H1 (cell line): ENCODE measurements around the gene IER5. TPM values are rescaled to one million over a fixed set of nuclear protein-coding genes. Genes with fewer than 3 reads are reported as not detected.

Source experiments
- CTCF ChIA-PET: fragments of 300-600 bp; sonication (Branson Sonifier 250); formaldehyde crosslinking; loops from one replicate; lab custom pipeline; 2021; ENCODE audit not compliant: partially characterized antibody; lab: Charles Lee
- POLR2A ChIA-PET: fragments of 300-600 bp; sonication (Branson Sonifier 250); formaldehyde crosslinking; loops from one replicate; lab custom pipeline; 2021; ENCODE audit warnings: inconsistent platforms; ENCODE audit not compliant: partially characterized antibody; lab: Charles Lee
- DNase-seq, 2 experiments: peaks; one replicate each; pipeline versions ENCODE4 v3.0.0 to v3.0.0-alpha.2; 2010 to 2022; ENCODE audit warnings: low spot score in 2 of 2, low read depth in 1 of 2, mixed read lengths in 1 of 2
- FAIRE-seq: peaks from 2 replicates; lab custom pipeline; 2011; peaks lifted over from hg19 to GRCh38; lab: Jason Lieb, UNC
- H2AFZ ChIP-seq: 2 replicates; pipeline ENCODE4 v1.8.1; 2012; ENCODE audit warnings: low read length, inconsistent platforms
- H2AK5ac ChIP-seq: 2 replicates; pipeline ENCODE4 v1.6.1; 2013; ENCODE audit warnings: low read depth, low read length
- H2BK120ac ChIP-seq: replicated peaks from 2 replicates; pipeline ENCODE3; 2013; ENCODE audit warnings: low read depth, low read length, inconsistent platforms
- H2BK12ac ChIP-seq: 2 replicates; pipeline ENCODE4 v1.6.1; 2013; ENCODE audit warnings: low read depth, low read length
- H2BK15ac ChIP-seq: 2 replicates; pipeline ENCODE4 v1.6.1; 2013; ENCODE audit warnings: low read length
- H2BK20ac ChIP-seq: 2 replicates; pipeline ENCODE4 v1.6.1; 2013; ENCODE audit warnings: low read length
- H2BK5ac ChIP-seq: 2 replicates; pipeline ENCODE4 v1.6.1; 2013; ENCODE audit warnings: low read depth, low read length
- H3K14ac ChIP-seq: 2 replicates; pipeline ENCODE4 v1.6.1; 2013; ENCODE audit warnings: inconsistent platforms; ENCODE audit not compliant: insufficient read length
- H3K18ac ChIP-seq: 2 replicates; pipeline ENCODE4 v1.6.1; 2013; ENCODE audit warnings: low read length; ENCODE audit errors: extremely low read depth
- H3K23ac ChIP-seq: 2 replicates; pipeline ENCODE4 v1.6.1; 2013; ENCODE audit warnings: inconsistent platforms; ENCODE audit not compliant: insufficient read length
- H3K23me2 ChIP-seq: 2 replicates; pipeline ENCODE4 v1.6.1; 2013; ENCODE audit warnings: low read depth, low read length
- H3K27ac ChIP-seq: 2 replicates; pipeline ENCODE4 v1.6.1; 2011; ENCODE audit warnings: low read depth, low read length, inconsistent platforms
- H3K27me3 ChIP-seq, 4 experiments: replicated peaks in 1 of 4; 1 replicate in 1 of 4; 2 replicates in 3 of 4; pipeline versions ENCODE4 v1.6.1 to v1.8.1; 2011 to 2013; ENCODE audit warnings: low read length in 3 of 4, mild to moderate bottlenecking in 3 of 4, inconsistent platforms in 2 of 4, mixed read lengths in 2 of 4, moderate library complexity in 1 of 4; ENCODE audit not compliant: control insufficient read depth in 3 of 4, insufficient read depth in 3 of 4; ENCODE audit errors: extremely low read depth in 1 of 4
- H3K36me3 ChIP-seq, 4 experiments: 2 replicates each; pipeline versions ENCODE4 v1.6.1 to v1.8.1; 2011 to 2013; ENCODE audit warnings: mild to moderate bottlenecking in 4 of 4, low read length in 3 of 4, moderate library complexity in 2 of 4, control low read depth in 1 of 4, inconsistent platforms in 1 of 4; ENCODE audit not compliant: insufficient read depth in 4 of 4, control insufficient read depth in 2 of 4
- H3K4ac ChIP-seq: replicated peaks from 2 replicates; pipeline ENCODE3; 2013; ENCODE audit warnings: low read length, low read depth, mixed read lengths, inconsistent platforms; ENCODE audit not compliant: insufficient read length
- H3K4me1 ChIP-seq, 4 experiments: replicated peaks in 1 of 4; 1 replicate in 1 of 4; 2 replicates in 3 of 4; pipeline versions ENCODE4 v1.6.1 to v1.8.1; 2011 to 2013; ENCODE audit warnings: low read length in 3 of 4, inconsistent platforms in 2 of 4, mixed read lengths in 1 of 4; ENCODE audit not compliant: insufficient read depth in 4 of 4, control insufficient read depth in 3 of 4
- H3K4me2 ChIP-seq, 2 experiments: 2 replicates each; pipeline versions ENCODE4 v1.6.1 to v1.8.1; 2011 to 2013; ENCODE audit warnings: low read depth in 2 of 2, low read length in 2 of 2, control low read depth in 1 of 2, inconsistent platforms in 1 of 2, mild to moderate bottlenecking in 1 of 2; ENCODE audit not compliant: insufficient read depth in 1 of 2
- H3K4me3 ChIP-seq, 4 experiments: fragments of 200-600, 300-600 bp in 1 of 4; sonication (generic), shearing (Covaris generic), sonication (Bioruptor Twin) in 1 of 4; 2 replicates each; pipeline versions ENCODE4 v1.5.1 to v1.8.1; 2011 to 2016; ENCODE audit warnings: low read length in 4 of 4, low read depth in 3 of 4, control low read depth in 2 of 4, inconsistent platforms in 2 of 4, mild to moderate bottlenecking in 2 of 4, mixed read lengths in 1 of 4, moderate library complexity in 1 of 4; ENCODE audit not compliant: insufficient read depth in 2 of 4; ENCODE audit errors: extremely low read depth in 1 of 4
- H3K56ac ChIP-seq: replicated peaks from 2 replicates; pipeline ENCODE3; 2013; ENCODE audit warnings: low read depth, mild to moderate bottlenecking, mixed read lengths, low read length, inconsistent platforms; ENCODE audit not compliant: insufficient read length
- H3K79me1 ChIP-seq: 2 replicates; pipeline ENCODE4 v1.6.1; 2013; ENCODE audit warnings: low read depth, low read length, control low read depth
- H3K79me2 ChIP-seq, 2 experiments: 2 replicates each; pipeline versions ENCODE4 v1.6.1 to v1.8.1; 2012 to 2013; ENCODE audit warnings: low read length in 2 of 2, mild to moderate bottlenecking in 2 of 2, inconsistent platforms in 1 of 2; ENCODE audit not compliant: insufficient read depth in 2 of 2, control insufficient read depth in 1 of 2
- H3K9ac ChIP-seq, 4 experiments: replicated peaks in 1 of 4; 1 replicate in 1 of 4; 2 replicates in 3 of 4; pipeline versions ENCODE4 v1.6.1 to v1.8.1; 2011 to 2013; ENCODE audit warnings: low read depth in 3 of 4, low read length in 3 of 4, control low read depth in 2 of 4, mild to moderate bottlenecking in 2 of 4, moderate library complexity in 2 of 4, inconsistent platforms in 1 of 4; ENCODE audit errors: extremely low read depth in 1 of 4
- H3K9me3 ChIP-seq, 2 experiments: 2 replicates each; pipeline versions ENCODE4 v1.6.1 to v1.8.1; 2012 to 2013; ENCODE audit warnings: mild to moderate bottlenecking in 2 of 2, moderate library complexity in 2 of 2, control low read depth in 1 of 2, inconsistent platforms in 1 of 2, low read depth in 1 of 2, low read length in 1 of 2, mixed read lengths in 1 of 2; ENCODE audit not compliant: insufficient read depth in 2 of 2
- H4K20me1 ChIP-seq, 2 experiments: replicated peaks in 1 of 2; 2 replicates each; pipeline versions ENCODE3 to v1.8.1; 2011 to 2013; ENCODE audit warnings: inconsistent platforms in 2 of 2, low read length in 2 of 2, mild to moderate bottlenecking in 1 of 2; ENCODE audit not compliant: insufficient read depth in 2 of 2, control insufficient read depth in 1 of 2
- H4K5ac ChIP-seq: 2 replicates; pipeline ENCODE4 v1.6.1; 2013; ENCODE audit warnings: low read length, low read depth, mixed read lengths, inconsistent platforms; ENCODE audit not compliant: insufficient read length
- H4K8ac ChIP-seq: 2 replicates; pipeline ENCODE4 v1.8.0; 2013; ENCODE audit warnings: mild to moderate bottlenecking, moderate library complexity, low read length, inconsistent platforms; ENCODE audit not compliant: insufficient read depth; ENCODE audit errors: extremely low read depth
- H4K91ac ChIP-seq: replicated peaks from 2 replicates; pipeline ENCODE3; 2013; ENCODE audit warnings: low read length, mixed read lengths, inconsistent platforms; ENCODE audit not compliant: insufficient read length
- ASH2L ChIP-seq: fragments of 200-600, 300-600 bp; sonication (generic); IDR thresholded peaks from one replicate; pipeline ENCODE4 v1.7.1; 2017; ENCODE audit warnings: low read length
- BACH1 ChIP-seq: IDR thresholded peaks from 2 replicates; pipeline ENCODE4 v1.6.1; 2012; ENCODE audit warnings: low read length, improper control_type of control experiment
- CBX8 ChIP-seq: fragments of 300-800, 300-1000 bp; sonication (generic); IDR thresholded peaks from 2 replicates; pipeline ENCODE4 v1.7.1; 2016; ENCODE audit warnings: low read depth, low read length, borderline replicate concordance
- CHD2 ChIP-seq: IDR thresholded peaks from 2 replicates; pipeline ENCODE4 v1.6.1; 2012; ENCODE audit warnings: low read length, improper control_type of control experiment
- HDAC2 ChIP-seq, 2 experiments: fragments of 300-600 bp in 1 of 2; sonication (generic) in 1 of 2; IDR thresholded peaks; 2 replicates each; pipeline ENCODE4 v1.6.1; 2011 to 2012; ENCODE audit warnings: low read depth in 2 of 2, low read length in 2 of 2, mild to moderate bottlenecking in 2 of 2, moderate library complexity in 2 of 2, borderline replicate concordance in 1 of 2, inconsistent platforms in 1 of 2
- JUND ChIP-seq: IDR thresholded peaks from 2 replicates; pipeline ENCODE4 v1.6.1; 2011; ENCODE audit warnings: mild to moderate bottlenecking, improper control_type of control experiment, low read length
- MAX ChIP-seq: IDR thresholded peaks from 2 replicates; pipeline ENCODE4 v1.6.1; 2012; ENCODE audit warnings: inconsistent platforms
- RAD21 ChIP-seq, 2 experiments: IDR thresholded peaks in 1 of 2; conservative IDR thresholded peaks in 1 of 2; 2 replicates each; pipeline ENCODE4 v1.6.1; 2011; ENCODE audit warnings: low read depth in 2 of 2, low read length in 2 of 2, improper control_type of control experiment in 1 of 2, inconsistent platforms in 1 of 2, mild to moderate bottlenecking in 1 of 2, moderate library complexity in 1 of 2
- RNF2 ChIP-seq: fragments of 200-900, 300-1000 bp; sonication (generic); IDR thresholded peaks from 2 replicates; pipeline ENCODE4 v1.7.1; 2016; ENCODE audit warnings: borderline replicate concordance, low read depth, mild to moderate bottlenecking, antibody characterized with exemption, low read length; ENCODE audit not compliant: poor library complexity, severe bottlenecking; ENCODE audit errors: missing control alignments
- SP4 ChIP-seq: IDR thresholded peaks from 2 replicates; pipeline ENCODE4 v1.6.1; 2012; ENCODE audit warnings: low read length, inconsistent platforms
- TEAD4 ChIP-seq: IDR thresholded peaks from 2 replicates; pipeline ENCODE4 v1.6.1; 2012; ENCODE audit warnings: low read depth, low read length, inconsistent platforms, mixed read lengths
- WGBS, 2 experiments: shearing (Covaris generic) in 1 of 2; methylation state at CpG; one replicate each; pipeline versions ENCODE4 v1.1.6 to v1.1.7; 2013 to 2015; ENCODE audit warnings: low lambda C conversion rate in 2 of 2, mixed read lengths in 2 of 2, inconsistent platforms in 1 of 2, low coverage in 1 of 2, missing lambda C conversion rate in 1 of 2; ENCODE audit not compliant: insufficient replicate concordance in 2 of 2, insufficient coverage in 1 of 2, insufficient read length in 1 of 2; ENCODE audit errors: extremely low coverage in 1 of 2, missing lambda C conversion rate in 1 of 2; 5-methylcytosine and 5-hydroxymethylcytosine counted together
- polyA plus RNA-seq, 7 experiments: library from polyadenylated mRNA; depleted of rRNA in 3 of 7; stranded (reverse) in 5 of 7; unstranded in 2 of 7; fragments of >200 nt in 5 of 7; fragments of 200-250 nt in 2 of 7; gene quantifications; 1 replicate in 5 of 7; 2 replicates in 1 of 7; 4 replicates in 1 of 7; pipeline versions ENCODE4 v1.2.1 to v1.2.3, GENCODE V29; 2011 to 2013; ENCODE audit warnings: missing spikeins in 2 of 7, mixed read lengths in 2 of 7
- total RNA-seq: library from RNA; stranded (reverse); fragmentation: NEBNext Ultra II Directional; extraction: Animal tissue kit (Norgen Biotek cat#: 25700); gene quantifications from 2 replicates; pipeline ENCODE4 v1.2.1, GENCODE V29; 2021

The IER5 gene
- total and polyA plus RNA-seq, 2 of the 8 experiments (the other 6 are each of a cell fraction or from before 2014, with no cell fraction given): 3.5 to 7.7 TPM

- H3K23ac ChIP-seq: no peak overlapping the region
- no peak overlapping the region for H3K4ac ChIP-seq
- no peak overlapping the region for H2BK20ac ChIP-seq
- no peak overlapping the region for H2BK12ac ChIP-seq
- H4K20me1 ChIP-seq: no peaks in the 10 kb centered on the region
- ChIA-PET POLR2A (interaction anchor here (1.1 to 2.4 kb wide), 5 partner anchors 10 to 94 kb away, joined by 4 to 15 read pairs (median 7); partner anchors contain the start of genes IER5 and STX6), CTCF (interaction anchor here (0.8 to 4.1 kb wide), 11 partner anchors 9 to 601 kb away, joined by 3 to 20 read pairs (median 4); no protein-coding TSS in a partner anchor)
- no peak overlapping the region for H2AK5ac ChIP-seq
- H3K27ac ChIP-seq: no peak overlapping the region
- H3K14ac ChIP-seq: no peak overlapping the region
- H2AFZ ChIP-seq: no peak overlapping the region
- no peak overlapping the region for H3K4me3 ChIP-seq
- H2BK120ac ChIP-seq: no peak overlapping the region
- no peak overlapping the region for H3K9ac ChIP-seq
- no peaks in the 10 kb centered on the region for H3K79me2 ChIP-seq
- H2BK15ac ChIP-seq: no peak overlapping the region
- no peaks in the 10 kb centered on the region for H3K27me3 ChIP-seq
- H4K5ac ChIP-seq: no peak overlapping the region
- WGBS, 2 experiments: 94% methylated on average over 3 of the region's 3 CpGs; no CpG with 5 or more reads in 1 of the 2 experiments
- DNase-seq (no peak), FAIRE-seq (no peak)
- H3K4me1 ChIP-seq: peaks cover 2 to 9% (median 7%) of the 10 kb centered on the region in 4 experiments; a peak in 5 of 7 replicates
- H4K91ac ChIP-seq: no peak overlapping the region
- no peaks in the 10 kb centered on the region for H3K9me3 ChIP-seq
- no peak overlapping the region for H3K56ac ChIP-seq
- H4K8ac ChIP-seq: no peak overlapping the region
- H3K79me1 ChIP-seq: no peaks in the 10 kb centered on the region
- no peak overlapping the region for H3K4me2 ChIP-seq
- no peak overlapping the region for H3K18ac ChIP-seq
- TF ChIP-seq ASH2L: no peak
- TF ChIP-seq BACH1: no peak
- TF ChIP-seq RAD21 (IDR thresholded peaks at IDR 0.05 in 1 of 2, conservative IDR thresholded peaks at IDR 0.05 in 1 of 2; ENCODE audit: low read depth in 2 of 2, low read length in 2 of 2): no peak
- no peak for TF ChIP-seq HDAC2 (IDR thresholded peaks at IDR 0.05; ENCODE audit: borderline replicate concordance in 1 of 2, low read depth in 2 of 2, low read length in 2 of 2)
- no peak for TF ChIP-seq CHD2
- TF ChIP-seq JUND: no peak
- no peak for TF ChIP-seq CBX8
- no peak for TF ChIP-seq RNF2
- TF ChIP-seq SP4: no peak
- no peak for TF ChIP-seq MAX
- no peak for TF ChIP-seq TEAD4
- TF ChIP-seq, all 59 proteins: peak for 0
- Histone ChIP-seq H3K36me3 (no peaks in the 10 kb centered on the region), H3K23me2 (no peaks in the 10 kb centered on the region), H2BK5ac (no peak overlapping the region)
Measured at GRCh38 chr1:181116819-181117390, 28.4 kb downstream of the IER5 start.
